Measurements from ENCODE around the gene PACSIN2.

PACSIN2 gene

GRCh38 chr22:43005106-43005505 lies 9.8 kb downstream of the PACSIN2 start:
- Histone ChIP-seq H3K4me3 (replicated peaks; ENCODE audit: insufficient read depth, low read length) (no peak overlapping the region), H3K27ac (replicated peaks) (peak overlapping the region; percentile 94), H3K27me3 (ENCODE audit: insufficient read depth, poor library complexity, severe bottlenecking) (no peaks in the 10 kb centered on the region)
- DNase-seq (ENCODE audit: low read depth in 1 of 2, low spot score in 1 of 2) = no peak
- TF ChIP-seq SPI1 (IDR thresholded peaks at IDR 0.05; ENCODE audit: borderline replicate concordance, low read depth) (no peak), POLR2AphosphoS5 (IDR thresholded peaks at IDR 0.05; ENCODE audit: low read depth) (no peak), GABPA (IDR thresholded peaks at IDR 0.05; ENCODE audit: low read depth) (no peak), CTCF (IDR thresholded peaks at IDR 0.05; ENCODE audit: insufficient read depth, low read length) (no peak)
- TF ChIP-seq, protein P1, sequence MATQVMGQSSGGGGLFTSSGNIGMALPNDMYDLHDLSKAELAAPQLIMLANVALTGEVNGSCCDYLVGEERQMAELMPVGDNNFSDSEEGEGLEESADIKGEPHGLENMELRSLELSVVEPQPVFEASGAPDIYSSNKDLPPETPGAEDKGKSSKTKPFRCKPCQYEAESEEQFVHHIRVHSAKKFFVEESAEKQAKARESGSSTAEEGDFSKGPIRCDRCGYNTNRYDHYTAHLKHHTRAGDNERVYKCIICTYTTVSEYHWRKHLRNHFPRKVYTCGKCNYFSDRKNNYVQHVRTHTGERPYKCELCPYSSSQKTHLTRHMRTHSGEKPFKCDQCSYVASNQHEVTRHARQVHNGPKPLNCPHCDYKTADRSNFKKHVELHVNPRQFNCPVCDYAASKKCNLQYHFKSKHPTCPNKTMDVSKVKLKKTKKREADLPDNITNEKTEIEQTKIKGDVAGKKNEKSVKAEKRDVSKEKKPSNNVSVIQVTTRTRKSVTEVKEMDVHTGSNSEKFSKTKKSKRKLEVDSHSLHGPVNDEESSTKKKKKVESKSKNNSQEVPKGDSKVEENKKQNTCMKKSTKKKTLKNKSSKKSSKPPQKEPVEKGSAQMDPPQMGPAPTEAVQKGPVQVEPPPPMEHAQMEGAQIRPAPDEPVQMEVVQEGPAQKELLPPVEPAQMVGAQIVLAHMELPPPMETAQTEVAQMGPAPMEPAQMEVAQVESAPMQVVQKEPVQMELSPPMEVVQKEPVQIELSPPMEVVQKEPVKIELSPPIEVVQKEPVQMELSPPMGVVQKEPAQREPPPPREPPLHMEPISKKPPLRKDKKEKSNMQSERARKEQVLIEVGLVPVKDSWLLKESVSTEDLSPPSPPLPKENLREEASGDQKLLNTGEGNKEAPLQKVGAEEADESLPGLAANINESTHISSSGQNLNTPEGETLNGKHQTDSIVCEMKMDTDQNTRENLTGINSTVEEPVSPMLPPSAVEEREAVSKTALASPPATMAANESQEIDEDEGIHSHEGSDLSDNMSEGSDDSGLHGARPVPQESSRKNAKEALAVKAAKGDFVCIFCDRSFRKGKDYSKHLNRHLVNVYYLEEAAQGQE (IDR thresholded peaks at IDR 0.05; ENCODE audit: insufficient replicate concordance, low read depth) = no peak

DNA sequence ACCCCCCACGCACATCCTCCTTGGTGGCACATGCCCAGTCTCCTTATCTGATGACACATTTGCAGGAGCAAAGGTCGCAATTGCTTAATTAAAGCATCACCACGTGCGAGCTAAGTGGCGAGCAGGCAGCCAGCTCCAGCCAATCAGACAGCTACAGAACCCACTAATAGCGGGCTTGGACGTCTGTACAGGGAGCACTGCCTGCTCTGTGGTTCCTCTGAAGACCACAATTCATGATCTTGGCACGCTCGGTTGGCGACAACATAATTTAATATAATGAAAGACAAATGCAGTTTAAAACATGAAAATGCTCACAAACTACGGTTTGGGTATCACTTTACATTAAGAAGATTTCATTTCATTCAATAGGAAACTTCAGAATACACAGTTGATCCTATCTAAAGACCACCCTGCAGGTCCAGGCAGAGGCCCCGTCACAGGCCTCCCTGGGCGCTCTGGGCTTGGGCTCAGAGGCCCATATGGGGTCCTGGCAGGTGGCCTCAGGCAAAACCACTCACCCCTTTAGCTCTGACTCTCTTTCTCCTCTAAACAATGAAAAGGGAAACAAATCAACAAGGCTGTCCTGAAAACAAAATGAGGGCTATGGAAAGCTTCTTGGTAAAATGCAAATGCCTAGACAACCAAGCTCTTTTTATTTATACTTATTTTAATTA lies 10.4 kb downstream of the PACSIN2 start:
- DNase-seq (ENCODE audit: low read depth in 1 of 2, low spot score in 1 of 2) = peak; percentile 94 to 97
- no peaks in the 10 kb centered on the region for H3K27me3 ChIP-seq (ENCODE audit: insufficient read depth, poor library complexity, severe bottlenecking)
- H3K4me3 ChIP-seq (replicated peaks; ENCODE audit: insufficient read depth, low read length) = no peak overlapping the region
- H3K27ac ChIP-seq (replicated peaks) = peak overlapping the region; percentile 94
- TF ChIP-seq POLR2AphosphoS5 (IDR thresholded peaks at IDR 0.05; ENCODE audit: low read depth) (peak; percentile 82), GABPA (IDR thresholded peaks at IDR 0.05; ENCODE audit: low read depth) (no peak)

DNA sequence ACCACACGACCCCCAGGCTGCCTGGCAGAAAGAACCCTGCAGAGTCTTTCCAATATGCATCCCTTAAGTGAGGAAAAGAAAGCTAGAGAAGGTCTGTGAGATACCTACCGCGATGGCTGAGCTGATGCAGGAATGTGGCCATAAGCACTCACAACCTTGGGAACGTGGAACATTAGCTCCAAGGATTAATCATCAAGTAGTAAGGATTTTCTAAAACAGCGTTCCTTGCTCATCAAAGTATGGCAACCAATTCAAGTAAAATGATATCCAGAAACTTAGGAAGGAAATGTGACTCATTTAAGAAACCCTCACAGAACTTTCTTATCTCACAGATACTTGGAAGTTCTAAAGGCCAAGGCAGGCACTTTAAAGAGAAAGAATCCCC lies 12.8 kb downstream of the PACSIN2 start:
- DNase-seq (ENCODE audit: low read depth in 1 of 2, low spot score in 1 of 2) = no peak
- Histone ChIP-seq H3K27me3 (ENCODE audit: insufficient read depth, poor library complexity, severe bottlenecking) (no peaks in the 10 kb centered on the region), H3K4me3 (replicated peaks; ENCODE audit: insufficient read depth, low read length) (no peak overlapping the region), H3K27ac (replicated peaks) (peak overlapping the region; percentile 94)
- TF ChIP-seq CTCF (IDR thresholded peaks at IDR 0.05; ENCODE audit: insufficient read depth, low read length) (no peak), GABPA (IDR thresholded peaks at IDR 0.05; ENCODE audit: low read depth) (no peak), SPI1 (IDR thresholded peaks at IDR 0.05; ENCODE audit: borderline replicate concordance, low read depth) (no peak), POLR2AphosphoS5 (IDR thresholded peaks at IDR 0.05; ENCODE audit: low read depth) (no peak)
- TF ChIP-seq, protein P1 (IDR thresholded peaks at IDR 0.05; ENCODE audit: insufficient replicate concordance, low read depth) = no peak

DNA sequence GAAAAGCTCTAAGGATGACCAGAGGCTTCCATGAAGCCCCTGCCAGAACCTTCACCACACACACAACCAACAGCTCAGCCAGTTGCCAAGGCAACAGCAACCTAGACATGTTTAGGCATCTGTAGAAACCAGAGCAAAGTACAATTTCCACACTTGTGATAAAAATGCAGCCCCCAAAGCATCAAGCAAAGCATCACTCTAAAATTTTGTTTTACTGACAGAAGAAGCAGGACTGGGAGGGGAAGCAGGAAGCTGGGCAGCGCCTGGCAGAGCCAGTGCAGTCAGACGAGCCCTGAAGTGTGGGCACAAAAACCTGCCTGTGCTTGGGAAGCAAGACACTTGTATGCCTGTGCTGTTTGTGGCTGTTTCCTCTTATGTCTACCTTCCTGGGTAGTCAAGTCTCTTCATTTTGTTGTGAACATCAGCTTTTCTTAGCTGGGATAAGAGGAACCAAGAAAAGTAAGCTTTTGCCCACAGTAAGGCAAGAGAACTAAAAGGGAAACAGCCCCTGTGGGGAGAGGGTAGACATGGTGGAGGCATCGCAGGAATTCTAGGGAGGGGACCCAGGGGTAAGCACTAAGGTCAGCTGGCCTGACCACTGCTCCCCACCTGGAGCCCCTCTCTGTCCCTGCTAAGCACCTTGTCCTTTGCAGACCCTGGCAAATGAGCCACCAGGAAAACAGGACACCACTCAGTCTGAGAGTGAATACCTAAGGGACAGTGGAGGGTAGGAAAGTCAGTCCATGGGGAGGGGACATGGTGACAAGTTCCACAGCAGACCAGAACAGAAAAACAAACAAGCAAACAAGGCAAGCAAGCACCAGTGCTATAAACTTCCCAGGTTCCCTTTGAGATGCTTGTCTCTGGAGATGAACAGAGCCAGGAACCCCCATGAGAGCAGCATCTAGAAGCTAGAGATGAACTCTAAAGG lies 13.4 kb downstream of the PACSIN2 start:
- Histone ChIP-seq H3K27ac (replicated peaks) (peak overlapping the region; percentile 94), H3K27me3 (ENCODE audit: insufficient read depth, poor library complexity, severe bottlenecking) (no peaks in the 10 kb centered on the region), H3K4me3 (replicated peaks; ENCODE audit: insufficient read depth, low read length) (no peak overlapping the region)
- DNase-seq (ENCODE audit: low read depth in 1 of 2, low spot score in 1 of 2) = peak in 1 of 2 experiments; percentile 67
- TF ChIP-seq CTCF (IDR thresholded peaks at IDR 0.05; ENCODE audit: insufficient read depth, low read length) = no peak
- TF ChIP-seq, protein P1 (IDR thresholded peaks at IDR 0.05; ENCODE audit: insufficient replicate concordance, low read depth) = no peak
